K562 (cell line): ENCODE data around the gene ARID4B. TPM values are rescaled to one million over a fixed set of nuclear protein-coding genes. Genes with fewer than 3 reads are reported as not detected.

Source experiments
- ATAC-seq: fragments of 200-7000 bp; cut with Tn5 transposase; 3 replicates; pipeline ENCODE4 v1.9.1; 2020; ENCODE audit warnings: moderate library complexity
- BruUV-seq: library from RNA; stranded (reverse); fragments of 400-500 nt; replicated peaks from 2 replicates; lab custom pipeline; 2021; lab: Mats Ljungman, UMichigan
- CTCF ChIA-PET: fragments of 300-600 bp; formaldehyde crosslinking; extraction: SDS; loops from one replicate; lab custom pipeline; 2021; ENCODE audit warnings: low intra/inter-chr PET ratio; lab: Yijun Ruan, JAX
- POLR2A ChIA-PET: fragments of 300-600, 350-650 bp; sonication (Branson Sonifier 250); formaldehyde crosslinking; extraction: SDS; loops from one replicate; lab custom pipeline; 2021; ENCODE audit warnings: antibody characterized with exemption, inconsistent platforms; lab: Yijun Ruan, JAX
- DNase-seq, 4 experiments: peaks; one replicate each; pipeline versions ENCODE4 v3.0.0 to v3.0.0-alpha.2; 2011 to 2018; ENCODE audit warnings: low spot score in 3 of 4, mixed read lengths in 3 of 4; ENCODE audit errors: extremely low read depth in 1 of 4
- FAIRE-seq: peaks from 2 replicates; lab custom pipeline; 2011; peaks lifted over from hg19 to GRCh38; lab: Jason Lieb, UNC
- H2AFZ ChIP-seq: 2 replicates; pipeline ENCODE4 v1.6.0; 2011; ENCODE audit warnings: low read depth, low read length, control low read depth, inconsistent platforms
- H3K27ac ChIP-seq: fragments of 200-600 bp; 3 replicates; pipeline ENCODE4 v1.8.0; 2011; ENCODE audit warnings: low read depth, mild to moderate bottlenecking, control low read depth, inconsistent platforms, low read length, moderate library complexity, mixed read lengths; ENCODE audit errors: extremely low read depth
- H3K27me3 ChIP-seq, 2 experiments: fragments of 300-600 bp in 1 of 2; 2 replicates in 1 of 2; 3 replicates in 1 of 2; pipeline versions ENCODE4 v1.6.0 to v1.8.0; 2011; ENCODE audit warnings: inconsistent platforms in 2 of 2, low read length in 2 of 2, mild to moderate bottlenecking in 1 of 2, mixed read lengths in 1 of 2, moderate library complexity in 1 of 2; ENCODE audit not compliant: control insufficient read depth in 2 of 2, insufficient read depth in 2 of 2
- H3K36me3 ChIP-seq: fragments of 300-600 bp; 3 replicates; pipeline ENCODE4 v1.8.0; 2011; ENCODE audit warnings: mild to moderate bottlenecking, low read length, inconsistent platforms; ENCODE audit not compliant: control insufficient read depth, insufficient read depth
- H3K4me1 ChIP-seq, 2 experiments: fragments of 200-600 bp in 1 of 2; replicated peaks in 1 of 2; 2 replicates in 1 of 2; 3 replicates in 1 of 2; pipeline versions ENCODE4 v1.5.1 to v1.8.0; 2011; ENCODE audit warnings: inconsistent platforms in 2 of 2, low read length in 2 of 2, mild to moderate bottlenecking in 1 of 2, mixed read lengths in 1 of 2, moderate library complexity in 1 of 2; ENCODE audit not compliant: control insufficient read depth in 2 of 2, insufficient read depth in 2 of 2
- H3K4me2 ChIP-seq: 2 replicates; pipeline ENCODE4 v1.6.1; 2011; ENCODE audit warnings: low read length, control low read depth, inconsistent platforms, mixed read lengths; ENCODE audit not compliant: insufficient read depth
- H3K4me3 ChIP-seq: fragments of 200-600 bp; sonication (generic), shearing (Covaris generic); 2 replicates; pipeline ENCODE4 v1.5.1; 2016; ENCODE audit warnings: control low read depth, inconsistent platforms
- H3K79me2 ChIP-seq: fragments of 200-600 bp; 3 replicates; pipeline ENCODE4 v1.8.0; 2011; ENCODE audit warnings: low read length, inconsistent platforms; ENCODE audit not compliant: control insufficient read depth, insufficient read depth
- H3K9ac ChIP-seq, 2 experiments: 2 replicates each; pipeline versions ENCODE4 v1.6.0 to v1.6.1; 2011; ENCODE audit warnings: low read depth in 2 of 2, low read length in 2 of 2, control low read depth in 1 of 2, inconsistent platforms in 1 of 2, mild to moderate bottlenecking in 1 of 2, mixed read lengths in 1 of 2; ENCODE audit not compliant: insufficient read depth in 1 of 2
- H3K9me1 ChIP-seq: one replicate; pipeline ENCODE4 v1.6.0; 2011; ENCODE audit warnings: inconsistent platforms, mild to moderate bottlenecking, low read length, moderate library complexity; ENCODE audit not compliant: control insufficient read depth, insufficient read depth
- H3K9me3 ChIP-seq: replicated peaks from 2 replicates; pipeline ENCODE4 v1.5.1; 2011; ENCODE audit warnings: low read depth, low read length, inconsistent platforms; ENCODE audit not compliant: control insufficient read depth, insufficient read depth
- H4K20me1 ChIP-seq: replicated peaks from 2 replicates; pipeline ENCODE4 v1.6.1; 2011; ENCODE audit warnings: low read length, inconsistent platforms, mixed read lengths; ENCODE audit not compliant: control insufficient read depth, insufficient read depth
- BRF1 ChIP-seq: IDR thresholded peaks from 3 replicates; pipeline ENCODE4 v1.6.1; 2011; ENCODE audit warnings: borderline replicate concordance, mild to moderate bottlenecking; ENCODE audit not compliant: insufficient read length; ENCODE audit errors: extremely low read depth
- COPS2 ChIP-seq: fragments of 450-650 bp; conservative IDR thresholded peaks from 2 replicates; pipeline ENCODE4 v1.6.1; 2016; ENCODE audit warnings: mild to moderate bottlenecking, moderate library complexity
- FOXJ2 ChIP-seq: fragments of 200-800 bp; sonication (Bioruptor generic); IDR thresholded peaks from 2 replicates; pipeline ENCODE4 v1.6.1; 2016; ENCODE audit warnings: missing genetic modification characterization, missing compliant biosample characterization
- FOXK1 ChIP-seq: sonication (generic); formaldehyde crosslinking; IDR thresholded peaks from 2 replicates; pipeline ENCODE4 v1.8.0; 2022; ENCODE audit warnings: missing genetic modification reagents, mild to moderate bottlenecking, borderline replicate concordance
- FOXK2 ChIP-seq, 2 experiments: fragments of 450-650 bp; IDR thresholded peaks in 1 of 2; conservative IDR thresholded peaks in 1 of 2; 2 replicates each; pipeline ENCODE4 v1.6.1; 2016; ENCODE audit warnings: low read depth in 2 of 2, mild to moderate bottlenecking in 1 of 2
- HMBOX1 ChIP-seq: sonication (generic); IDR thresholded peaks from 2 replicates; pipeline ENCODE4 v1.6.1; 2016
- KLF6 ChIP-seq: fragments of 250-450 bp; sonication (Bioruptor Pico); IDR thresholded peaks from 2 replicates; pipeline ENCODE4 v1.4.0; 2020; ENCODE audit warnings: mild to moderate bottlenecking, moderate library complexity, borderline replicate concordance
- MTF1 ChIP-seq: fragments of 250-450 bp; sonication (Bioruptor Pico); IDR thresholded peaks from 2 replicates; pipeline ENCODE4 v1.9.0; 2021; ENCODE audit warnings: moderate library complexity, mild to moderate bottlenecking, inconsistent platforms, borderline replicate concordance
- NR2F6 ChIP-seq: fragments of 450-650 bp; formaldehyde crosslinking; IDR thresholded peaks from 2 replicates; pipeline ENCODE4 v1.4.0; 2020; ENCODE audit warnings: mild to moderate bottlenecking
- PCBP2 ChIP-seq: fragments of 200-400 bp; formaldehyde crosslinking; IDR thresholded peaks from 2 replicates; pipeline ENCODE4 v1.6.1; 2018; ENCODE audit warnings: low read length, low read depth, mild to moderate bottlenecking, moderate library complexity; ENCODE audit not compliant: poor library complexity, severe bottlenecking
- RAD21 ChIP-seq, 2 experiments: fragments of 250-450 bp in 1 of 2; fragments of 450-650 bp in 1 of 2; sonication (Bioruptor Pico) in 1 of 2; formaldehyde crosslinking in 1 of 2; IDR thresholded peaks in 1 of 2; conservative IDR thresholded peaks in 1 of 2; 2 replicates each; pipeline versions ENCODE4 v1.4.0 to v1.8.0; 2020 to 2022; ENCODE audit warnings: mild to moderate bottlenecking in 2 of 2, moderate library complexity in 1 of 2
- SMAD3 ChIP-seq: fragments of 450-650 bp; formaldehyde crosslinking; conservative IDR thresholded peaks from 2 replicates; pipeline ENCODE4 v1.4.0; 2020; ENCODE audit warnings: mild to moderate bottlenecking
- SMARCB1 ChIP-seq: IDR thresholded peaks from 2 replicates; pipeline ENCODE4 v1.6.1; 2011; ENCODE audit warnings: improper control_type of control experiment, low read depth; ENCODE audit not compliant: insufficient read length
- YY1 ChIP-seq, 3 experiments: IDR thresholded peaks; 2 replicates each; pipeline ENCODE4 v1.6.1; 2011; ENCODE audit warnings: low read length in 2 of 3, mild to moderate bottlenecking in 2 of 3, moderate library complexity in 2 of 3, borderline replicate concordance in 1 of 3, control low read depth in 1 of 3, low read depth in 1 of 3; ENCODE audit not compliant: insufficient read depth in 3 of 3, insufficient replicate concordance in 2 of 3, control insufficient read depth in 1 of 3, insufficient read length in 1 of 3; ENCODE audit errors: extremely low read depth in 1 of 3
- ZFP36 ChIP-seq: fragments of 150-350 bp; IDR thresholded peaks from 2 replicates; pipeline ENCODE4 v1.6.1; 2018; ENCODE audit warnings: low read length, low read depth; ENCODE audit not compliant: partially characterized antibody
- ZNF695 ChIP-seq: fragments of 450-650 bp; formaldehyde crosslinking; IDR thresholded peaks from 2 replicates; pipeline ENCODE4 v1.4.0; 2020; ENCODE audit warnings: mild to moderate bottlenecking, moderate library complexity
- WGBS: fragments of 100-300 bp; shearing (Covaris generic); methylation state at CpG from one replicate; pipeline ENCODE4 v1.1.6; 2016; ENCODE audit warnings: low coverage, mixed read lengths; ENCODE audit not compliant: insufficient coverage; ENCODE audit errors: missing lambda C conversion rate; 5-methylcytosine and 5-hydroxymethylcytosine counted together
- in situ Hi-C: fragments of 300-500 bp; cut with MboI; formaldehyde crosslinking; loops from 4 replicates; pipeline ENCODE4 v1.15.0; 2018; ENCODE audit warnings: inconsistent platforms, mixed read lengths
- intact Hi-C: fragments of 100-400 bp; cut with micrococcal nuclease; formaldehyde crosslinking; loops from 2 replicates; pipeline ENCODE4 v1.14.2; 2022
- polyA plus RNA-seq, 8 experiments: library from polyadenylated mRNA; depleted of rRNA in 4 of 8; stranded (reverse) in 5 of 8; unstranded in 3 of 8; fragments of >200 nt; fragmentation: Nextera tagmentation in 2 of 8; fragmentation: Illumina TruSeq in 1 of 8; extraction: Ambion mirVana in 2 of 8; extraction: Trizol in 1 of 8; gene quantifications; 2 replicates each; pipeline versions ENCODE4 v1.2.1 to v1.2.3, GENCODE V29; 2011 to 2014; ENCODE audit warnings: inconsistent platforms in 1 of 8, missing spikeins in 1 of 8
- total RNA-seq, 7 experiments: library from RNA; depleted of rRNA in 6 of 7; stranded (reverse); fragments of >200 nt in 6 of 7; fragmentation: Illumina TruSeq in 2 of 7; extraction: Trizol in 2 of 7; gene quantifications; 2 replicates each; pipeline versions ENCODE4 v1.2.1 to v1.2.3, GENCODE V29; 2011 to 2021; ENCODE audit warnings: low replicate concordance in 1 of 7

Gene ARID4B
- total and polyA plus RNA-seq, 9 of the 15 experiments (the other 6 are each of a cell fraction or from before 2014, with no cell fraction given): 8.4 to 38.9 (median 18.5) TPM

- TF ChIP-seq NR2F6 (CRISPR knock-in tag) (no peak), ZFP36 (no peak), FOXK1 (CRISPR knock-in tag) (no peak), BRF1 (no peak), PCBP2 (no peak), HMBOX1 (no peak), FOXK2 (conservative IDR thresholded peaks at IDR 0.05 in 1 of 2, IDR thresholded peaks at IDR 0.05 in 1 of 2; ENCODE audit: low read depth in 2 of 2) (no peak), YY1 (IDR thresholded peaks at IDR 0.05; ENCODE audit: borderline replicate concordance in 1 of 3, control insufficient read depth in 1 of 3, extremely low read depth in 1 of 3, insufficient read depth in 3 of 3, insufficient read length in 1 of 3, insufficient replicate concordance in 2 of 3, low read depth in 1 of 3, low read length in 2 of 3) (no peak), MTF1 (CRISPR knock-in tag) (no peak), ZNF695 (CRISPR knock-in tag) (no peak), RAD21 (CRISPR knock-in tag; conservative IDR thresholded peaks at IDR 0.05 in 1 of 2, IDR thresholded peaks at IDR 0.05 in 1 of 2) (no peak), KLF6 (no peak), COPS2 (no peak), SMAD3 (no peak), FOXJ2 (tag) (no peak), SMARCB1 (no peak)
- TF ChIP-seq, all 486 proteins: peak for 0
- 98% methylated on average over 6 of the region's 6 CpGs for WGBS
- Histone ChIP-seq H3K79me2 (peaks cover 74% of the 10 kb centered on the region), H3K4me3 (no peak overlapping the region), H4K20me1 (0 out of 2 replicates have a peak, but pooled peaks cover 4% of the 10 kb centered on the region), H3K36me3 (peaks cover 68% of the 10 kb centered on the region), H3K9me1 (no peaks in the 10 kb centered on the region), H3K9ac (no peak overlapping the region), H3K4me2 (no peak overlapping the region), H3K9me3 (no peaks in the 10 kb centered on the region), H2AFZ (no peak overlapping the region), H3K27ac (no peak overlapping the region), H3K4me1 (no peaks in the 10 kb centered on the region; a peak in 1 of 5 replicates), H3K27me3 (no peaks in the 10 kb centered on the region)
- TSS peak; percentile 13 for BruUV-seq
- intact Hi-C loops: no loop called here
- FAIRE-seq (no peak), DNase-seq (no peak), ATAC-seq (peak; percentile 29)
- ChIA-PET CTCF (no interaction called here), POLR2A (interaction anchor here (0.7 to 4.9 kb wide), 6 partner anchors 9 to 218 kb away, joined by 3 to 20 read pairs (median 4); partner anchors contain the start of gene TBCE)
- in situ Hi-C loops: no loop called here
Observed at GRCh38 chr1:235375919-235376605, 48.1 kb upstream of the ARID4B start.
